A549 treated with AZD2906 at 1 μM for 4 hours (cell line): ENCODE results near the gene PGAP2. TPM values are rescaled to one million over a fixed set of nuclear protein-coding genes. Genes with fewer than 3 reads are reported as not detected.

Experiments used
- total RNA-seq: library from RNA; stranded (reverse); fragments of 200-300 nt; extraction: Qiagen RNA extraction; gene quantifications from 5 replicates; pipeline ENCODE4 v1.2.3, GENCODE V29; 2022

Gene PGAP2
- total RNA-seq: 19.6 to 24.0 TPM (median 21.4 TPM) in 5 replicates

GRCh38 chr11:3807909-3808860, at the start of gene PGAP2:
TSS of gene PGAP2 (plus strand) at chr11:3808560. CDS start at chr11:3811260, 2,700 bp downstream.

GRCh38 chr11:3797329-3798090, 10.8 kb upstream of the PGAP2 start, which contains the start of gene NUP98:
TSS of gene NUP98 (minus strand) at chr11:3797554. CDS start at chr11:3782117, 15,437 bp downstream.

GRCh38 chr11:3840870-3841425, 32.6 kb downstream of the PGAP2 start, which contains the start of gene RHOG:
TSS of gene RHOG (minus strand) at chr11:3840959. CDS start at chr11:3828138, 12,821 bp downstream.

GRCh38 chr11:3854977-3855807, 46.8 kb downstream of the PGAP2 start, which contains the start of gene STIM1:
TSS of gene STIM1 (plus strand) at chr11:3855664. CDS start at chr11:3856271, 607 bp downstream.

Other genes starting within 250 kb of the PGAP2 start
- gene ART5, start 166.6 kb upstream of the PGAP2 start, total RNA-seq: 0.18 to 0.60 TPM (median 0.27 TPM) in 5 replicates
- 0.06 to 0.10 TPM in 2 of 5 replicates, not detected in the others for gene ART1, start 163.4 kb upstream of the PGAP2 start, total RNA-seq
- gene CHRNA10, start 137.2 kb upstream of the PGAP2 start, total RNA-seq: 0.60 to 1.7 TPM (median 1.1 TPM) in 5 replicates
- 61.7 to 82.0 TPM (median 63.5 TPM) in 5 replicates for gene NUP98, start 11.0 kb upstream of the PGAP2 start, total RNA-seq
- gene RHOG, start 32.4 kb downstream of the PGAP2 start, total RNA-seq: 98.7 to 123 TPM (median 119 TPM) in 5 replicates
- 25.3 to 27.2 TPM (median 26.6 TPM) in 5 replicates for gene STIM1, start 47.1 kb downstream of the PGAP2 start, total RNA-seq